Muscle of arm (tissue), 14 donors: ENCODE measurements around the gene MROH8. TPM values are rescaled to one million over a fixed set of nuclear protein-coding genes. Genes with fewer than 3 reads are reported as not detected.

Source experiments
- DNase-seq: peaks from one replicate; pipeline ENCODE4 v3.0.0-alpha.2; 2013
- long read RNA-seq, 11 donors: transcript quantifications; one replicate each; lab custom pipeline, GENCODE V29; 2026
- polyA plus RNA-seq, 12 donors: library from polyadenylated mRNA; unstranded; fragments of 120-200 nt; gene quantifications; one replicate each; pipeline ENCODE4 v1.2.1, GENCODE V29; 2013; ENCODE audit not compliant: insufficient read length in 12 of 12

The MROH8 gene
- 1 to 10 TPM in 11 of 12 donors, not detected in 1; 3.4 to 6.6 (median 4.8) TPM for polyA plus RNA-seq
- long read RNA-seq, donor 1, partial matches to known transcripts = 775 of 837 reads
- long read RNA-seq, donor 1, other reads (novel, unspliced or antisense) = 62 of 837 reads
- long read RNA-seq, donor 2, partial matches to known transcripts = 0 of 1 reads
- long read RNA-seq, donor 2, other reads (novel, unspliced or antisense) = 0 of 1 reads
- long read RNA-seq, donor 3, partial matches to known transcripts = 41 of 64 reads
- long read RNA-seq, donor 3, other reads (novel, unspliced or antisense) = 23 of 64 reads
- long read RNA-seq, donor 4, partial matches to known transcripts = 78 of 87 reads
- long read RNA-seq, donor 4, other reads (novel, unspliced or antisense) = 9 of 87 reads
- long read RNA-seq, donor 5, partial matches to known transcripts = 700 of 829 reads
- long read RNA-seq, donor 5, other reads (novel, unspliced or antisense) = 129 of 829 reads
- long read RNA-seq, donor 6 = 0 reads
- long read RNA-seq, donor 7 = 0 reads
- long read RNA-seq, donor 8, partial matches to known transcripts = 349 of 395 reads
- long read RNA-seq, donor 8, other reads (novel, unspliced or antisense) = 46 of 395 reads
- long read RNA-seq, donor 9 = 0 reads
- long read RNA-seq, donor 10 = 0 reads
- long read RNA-seq, donor 11 = 0 reads

DNA sequence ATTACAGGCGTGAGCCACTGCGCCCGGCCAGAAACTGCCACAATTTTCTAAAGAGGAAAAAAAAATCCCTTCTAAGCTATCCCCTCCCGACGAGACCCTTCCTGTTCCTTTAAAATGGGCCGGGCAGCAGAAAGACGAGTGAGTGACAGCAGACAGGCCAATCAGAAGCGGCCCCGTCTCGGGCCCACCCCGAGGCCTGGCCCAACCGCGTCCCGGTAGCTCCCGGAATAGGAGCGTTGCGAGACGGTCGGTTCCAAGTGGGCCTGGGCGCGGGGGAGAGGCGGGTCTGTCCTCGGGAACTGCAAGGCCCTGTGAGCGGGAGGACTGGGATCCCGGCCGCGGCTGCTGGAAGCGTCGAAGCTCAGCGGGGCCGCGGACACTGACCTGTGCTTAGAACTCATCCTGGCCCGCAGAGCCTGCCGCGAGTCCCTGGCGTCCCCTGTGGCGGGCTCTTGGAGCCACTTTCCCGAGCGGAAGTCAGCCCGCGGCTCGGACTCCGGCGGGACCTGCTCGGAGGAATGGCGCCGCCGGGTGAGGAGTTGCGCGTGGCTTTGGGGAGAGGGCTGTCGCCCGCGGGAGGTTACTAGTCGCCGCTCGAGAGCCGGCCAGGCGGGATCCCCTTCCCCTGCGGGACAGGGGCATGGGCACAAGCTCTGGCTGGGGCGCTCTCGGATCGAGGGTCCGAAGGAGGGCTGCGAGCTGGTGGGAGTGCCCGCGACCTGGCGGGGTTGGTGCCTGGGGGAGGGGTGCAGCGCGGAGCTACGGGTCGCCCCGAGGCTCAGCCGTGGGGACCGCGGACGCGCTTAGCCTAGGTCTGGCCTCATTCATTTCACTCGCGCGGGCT is at the start of gene MROH8, which contains the start of gene RPN2:
MROH8 (minus strand) TSS at position 710 of the 844 bp plus-strand sequence.
RPN2 (plus strand) TSS at position 492 of the 844 bp plus-strand sequence; CDS start at position 519, 27 bp downstream.
- DNase-seq = peak; percentile 99

GRCh38 chr20:37228656-37229055 is 49.3 kb upstream of the MROH8 start:
- DNase-seq = no peak

GRCh38 chr20:37228082-37228481 is 48.7 kb upstream of the MROH8 start:
- DNase-seq = no peak

GRCh38 chr20:37226889-37227288 is 47.5 kb upstream of the MROH8 start:
- peak; percentile 65 for DNase-seq

DNA sequence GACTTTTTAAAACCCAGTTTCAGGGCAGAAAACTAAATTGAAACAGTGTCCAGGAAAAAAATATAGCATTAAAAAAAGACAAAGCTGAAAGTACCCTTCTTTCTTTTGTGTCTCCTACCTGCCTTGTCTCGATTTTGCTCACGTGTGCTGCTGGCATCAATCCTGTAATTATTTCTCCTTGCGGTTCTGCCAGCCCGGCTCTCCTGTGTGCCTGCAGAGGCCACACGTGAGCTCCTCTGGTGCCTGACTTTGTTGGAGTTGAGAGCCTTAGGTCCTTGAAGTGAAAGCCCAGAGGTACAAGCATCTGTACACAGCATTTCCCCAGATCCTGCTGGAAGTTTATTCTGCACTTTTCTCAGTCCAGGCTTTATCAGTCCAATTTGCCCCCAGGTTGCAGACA is 45.8 kb upstream of the MROH8 start:
- no peak for DNase-seq

GRCh38 chr20:37223053-37223452 is 43.7 kb upstream of the MROH8 start:
- DNase-seq = no peak

- DNase-seq = no peak
These were observed 42.7 kb upstream of the MROH8 start for GRCh38 chr20:37222086-37222485.

DNA sequence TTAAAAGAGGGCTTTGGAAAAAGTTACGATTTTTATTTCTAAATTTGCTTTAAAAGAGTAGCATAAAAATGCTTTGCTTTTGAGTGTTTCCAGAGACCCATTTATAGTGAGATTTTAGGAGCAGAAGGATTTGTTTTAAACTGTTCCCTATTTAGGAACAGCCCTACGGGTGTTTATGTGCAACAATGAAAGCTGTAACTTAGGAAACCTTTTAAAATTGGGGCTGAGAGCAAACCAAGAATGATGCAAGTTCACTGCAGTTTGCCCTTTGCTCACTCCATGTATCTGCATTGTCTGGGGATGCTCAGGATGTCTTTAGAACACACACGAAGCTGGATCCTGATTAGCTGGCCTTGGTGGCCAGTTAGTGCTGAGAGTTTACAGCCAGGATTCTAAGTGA is 41.4 kb upstream of the MROH8 start:
- no peak for DNase-seq

DNA sequence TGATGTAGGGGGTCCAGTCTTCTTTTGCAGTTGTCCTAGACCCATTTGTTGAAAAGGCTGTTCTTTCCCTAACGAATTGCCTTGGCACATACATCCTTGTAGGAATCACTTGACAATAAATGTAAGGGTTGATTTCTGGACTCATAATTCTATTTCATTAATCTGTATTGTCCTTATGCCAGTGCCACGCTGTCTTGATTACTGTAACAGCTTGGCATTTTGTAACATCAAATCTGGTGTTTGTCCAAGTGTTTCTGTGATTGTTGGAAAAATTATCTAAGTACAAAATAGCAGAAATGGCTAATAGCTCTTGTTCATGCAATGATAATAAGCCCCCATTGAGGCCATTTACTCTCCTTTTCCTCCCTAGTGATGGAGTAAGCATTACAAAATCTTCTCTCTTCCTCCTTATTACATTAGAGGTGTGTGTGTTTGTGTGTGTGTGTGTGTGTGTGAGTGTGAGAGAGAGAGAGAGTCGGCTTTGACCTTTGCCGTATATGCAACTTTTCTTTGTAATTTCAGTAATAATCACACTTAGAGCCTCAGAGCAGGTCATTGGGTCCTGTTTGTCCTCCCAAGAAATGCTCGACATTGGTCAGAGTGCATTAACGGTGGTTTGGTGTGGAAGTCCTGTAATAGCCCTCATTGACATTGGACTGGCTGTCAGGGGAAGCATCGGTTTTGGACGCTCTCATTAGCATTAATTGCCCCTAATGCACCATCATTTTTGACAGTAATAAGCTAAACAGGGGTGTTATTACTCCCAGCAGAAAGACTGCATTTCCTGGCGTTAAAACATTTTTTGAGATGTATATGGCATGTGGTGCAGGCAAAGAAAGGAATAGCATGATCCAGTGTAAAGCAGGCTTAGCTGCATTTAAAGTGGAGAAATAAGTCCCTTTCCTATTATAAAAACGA is 40.7 kb upstream of the MROH8 start:
- no peak for DNase-seq

- DNase-seq = no peak
These were observed 39.6 kb upstream of the MROH8 start for GRCh38 chr20:37218976-37219375.

DNA sequence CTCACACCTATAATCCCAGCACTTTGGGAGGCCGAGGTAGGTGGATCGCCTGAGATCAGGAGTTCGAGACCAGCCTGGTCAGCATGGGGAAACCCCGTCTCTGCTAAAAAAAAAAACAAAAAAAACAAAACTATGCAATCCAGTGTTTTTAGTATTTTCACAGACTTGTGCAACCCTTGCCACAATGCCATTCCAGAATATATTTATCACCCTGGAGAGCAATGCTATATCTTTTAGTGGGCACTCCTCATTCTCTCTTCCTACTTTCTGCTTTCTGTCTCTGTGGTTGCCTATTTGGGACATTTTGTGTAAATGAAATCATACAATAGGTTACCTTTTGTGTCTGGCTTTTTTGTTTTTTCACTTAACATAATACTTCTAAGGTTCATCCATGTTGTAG is 39.1 kb upstream of the MROH8 start:
- no peak for DNase-seq

- no peak for DNase-seq
These were observed 30.4 kb upstream of the MROH8 start for GRCh38 chr20:37209661-37210314.

- DNase-seq = no peak
These were observed 29.8 kb upstream of the MROH8 start for GRCh38 chr20:37209193-37209592.

DNA sequence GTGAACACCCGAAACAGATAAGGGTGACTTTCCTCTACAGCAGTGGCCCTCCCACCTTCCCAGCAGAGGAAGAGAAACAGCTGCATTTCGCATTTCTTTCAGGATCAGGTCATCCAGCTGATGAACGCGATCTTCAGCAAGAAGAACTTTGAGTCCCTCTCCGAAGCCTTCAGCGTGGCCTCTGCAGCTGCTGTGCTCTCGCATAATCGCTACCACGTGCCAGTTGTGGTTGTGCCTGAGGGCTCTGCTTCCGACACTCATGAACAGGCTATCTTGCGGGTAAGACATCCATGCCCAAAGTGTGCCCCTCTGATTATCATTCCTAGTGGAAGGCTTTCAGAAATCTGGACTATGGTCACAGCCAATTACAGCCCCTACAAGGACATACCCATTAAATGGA is 27.8 kb upstream of the MROH8 start:
- no peak for DNase-seq

DNA sequence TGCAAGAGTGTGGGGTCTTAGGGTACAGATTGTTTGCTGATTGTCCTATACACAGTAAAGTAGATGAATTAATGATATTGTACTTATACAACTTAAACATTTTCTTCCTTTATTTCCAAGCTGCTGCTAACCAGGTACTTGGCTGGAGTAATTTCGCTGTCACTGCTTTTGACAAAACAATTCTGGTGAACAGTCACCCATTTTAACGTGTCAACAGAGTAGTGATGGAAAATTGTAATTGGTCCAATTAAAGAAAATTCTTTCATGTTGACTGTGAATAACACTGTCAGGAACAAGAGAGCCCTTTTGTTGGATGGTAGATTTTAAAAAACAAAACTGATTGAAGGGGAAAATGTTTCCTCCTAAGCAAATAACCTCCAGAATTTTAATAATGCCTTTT is 26.4 kb upstream of the MROH8 start:
- no peak for DNase-seq

DNA sequence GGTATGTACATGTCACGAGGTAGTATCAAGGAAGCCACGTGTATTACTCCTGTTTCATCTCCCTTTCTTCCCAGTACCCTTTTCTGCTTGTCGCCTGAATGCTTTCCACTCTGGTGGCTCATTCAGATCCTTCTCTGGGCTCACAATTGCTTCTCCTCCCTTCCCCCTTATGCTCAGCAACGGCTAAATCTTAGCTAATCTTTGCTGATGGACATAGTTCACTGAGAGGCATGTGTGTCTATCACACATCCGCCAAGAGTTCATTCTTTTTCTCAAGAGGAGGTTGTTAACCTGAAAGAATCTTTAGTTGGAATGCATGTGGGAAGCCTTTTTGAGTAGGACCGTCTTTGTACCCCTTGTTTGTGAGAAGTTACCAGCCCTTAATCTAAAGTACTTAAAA is 25.8 kb upstream of the MROH8 start:
- no peak for DNase-seq

- no peak for DNase-seq
These were observed 24.7 kb upstream of the MROH8 start for GRCh38 chr20:37204056-37204455.

GRCh38 chr20:37202267-37202943 is 23.1 kb upstream of the MROH8 start:
- no peak for DNase-seq

- DNase-seq = no peak
These were observed 22.4 kb upstream of the MROH8 start for GRCh38 chr20:37201827-37202162.
